Measurements from ENCODE around the gene KRTAP23-1.

KRTAP23-1 gene

DNA sequence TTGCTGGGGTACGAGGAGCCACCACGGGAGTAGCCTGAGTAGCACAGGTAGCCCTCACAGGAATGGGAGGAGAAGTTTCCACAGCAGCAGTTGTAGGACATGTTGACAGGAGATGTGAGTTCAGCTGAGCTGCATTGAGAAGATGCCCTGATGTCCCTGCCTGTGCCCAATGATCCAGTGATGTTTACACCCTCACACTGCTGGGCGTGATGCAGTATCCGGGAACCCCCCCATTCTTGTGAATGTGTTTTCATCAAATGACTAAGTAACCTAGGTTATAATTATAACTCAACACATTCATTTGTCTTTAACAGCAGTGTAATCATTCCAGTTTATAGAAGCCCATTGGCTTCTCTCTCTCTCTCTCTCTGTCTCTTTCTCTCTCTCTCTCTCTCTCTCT lies at the start of gene KRTAP23-1:
KRTAP23-1 (minus strand) TSS at position 101 of the 400 bp plus-strand sequence; CDS start at position 101, 0 bp downstream.
- no peak for DNase-seq (ENCODE audit: low read depth in 2 of 3, low spot score in 2 of 3)

- no peak for DNase-seq (ENCODE audit: low read depth in 2 of 3, low spot score in 2 of 3)
Observed at GRCh38 chr21:30395731-30396130, 47.3 kb upstream of the KRTAP23-1 start, which contains the start of gene KRTAP13-1. Gene KRTAP13-1 (plus strand): TSS chr21:30396031. CDS start chr21:30396087, 56 bp downstream.

GRCh38 chr21:30391492-30392025 lies 43.2 kb upstream of the KRTAP23-1 start:
- DNase-seq (ENCODE audit: low read depth in 2 of 3, low spot score in 2 of 3) = no peak

DNA sequence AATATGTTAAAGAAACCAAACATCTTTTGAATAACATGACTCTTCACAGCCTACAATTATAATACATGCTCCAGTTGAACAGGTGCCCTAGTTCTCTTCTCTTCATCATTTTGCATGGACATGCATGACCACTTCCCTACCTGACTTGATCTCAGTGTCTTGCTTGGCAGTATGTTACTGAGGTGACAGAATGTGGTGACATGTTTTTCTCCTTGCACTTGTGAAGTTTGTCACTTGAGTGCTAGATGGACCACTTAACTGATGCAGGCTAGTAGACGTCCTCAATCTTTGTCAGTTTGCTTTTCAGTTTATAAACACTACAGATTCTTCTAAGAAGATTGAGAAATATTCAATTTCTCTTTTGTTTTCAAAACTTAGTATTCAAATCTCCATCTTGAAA lies 33.8 kb upstream of the KRTAP23-1 start:
- no peak for DNase-seq (ENCODE audit: low read depth in 2 of 3, low spot score in 2 of 3)

- DNase-seq (ENCODE audit: low read depth in 2 of 3, low spot score in 2 of 3) = no peak
Observed at GRCh38 chr21:30372139-30372770, 23.8 kb upstream of the KRTAP23-1 start, which contains the start of gene KRTAP13-2. Gene KRTAP13-2 (minus strand): TSS chr21:30372271. CDS start chr21:30372213, 58 bp downstream.

DNA sequence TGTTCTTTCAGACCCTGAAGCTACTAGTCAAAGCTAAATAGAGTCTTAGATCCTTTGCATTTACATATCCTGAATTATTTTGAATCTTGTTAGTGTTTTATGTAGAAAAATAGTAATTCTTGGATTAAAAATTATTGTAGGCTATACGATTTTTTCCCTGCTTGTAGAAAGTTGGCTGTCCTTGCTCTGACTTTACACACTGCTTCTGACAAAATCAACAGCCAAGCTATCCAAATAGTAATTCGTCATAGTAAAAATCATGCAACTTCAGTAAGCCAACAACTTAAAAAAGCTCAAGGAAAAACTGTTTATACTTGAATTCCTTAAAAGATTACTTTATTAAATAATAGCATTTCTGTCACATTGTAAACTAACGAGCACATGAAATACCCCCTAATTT lies 7.5 kb upstream of the KRTAP23-1 start:
- no peak for DNase-seq (ENCODE audit: low read depth in 2 of 3, low spot score in 2 of 3)

GRCh38 chr21:30354308-30355005 lies 6.1 kb upstream of the KRTAP23-1 start:
- no peak for DNase-seq (ENCODE audit: low read depth in 2 of 3, low spot score in 2 of 3)

GRCh38 chr21:30351534-30351933 lies 3.1 kb upstream of the KRTAP23-1 start:
- DNase-seq (ENCODE audit: low read depth in 2 of 3, low spot score in 2 of 3) = no peak

- no peak for DNase-seq (ENCODE audit: low read depth in 2 of 3, low spot score in 2 of 3)
Observed at GRCh38 chr21:30349572-30349971, 1.2 kb upstream of the KRTAP23-1 start.

DNA sequence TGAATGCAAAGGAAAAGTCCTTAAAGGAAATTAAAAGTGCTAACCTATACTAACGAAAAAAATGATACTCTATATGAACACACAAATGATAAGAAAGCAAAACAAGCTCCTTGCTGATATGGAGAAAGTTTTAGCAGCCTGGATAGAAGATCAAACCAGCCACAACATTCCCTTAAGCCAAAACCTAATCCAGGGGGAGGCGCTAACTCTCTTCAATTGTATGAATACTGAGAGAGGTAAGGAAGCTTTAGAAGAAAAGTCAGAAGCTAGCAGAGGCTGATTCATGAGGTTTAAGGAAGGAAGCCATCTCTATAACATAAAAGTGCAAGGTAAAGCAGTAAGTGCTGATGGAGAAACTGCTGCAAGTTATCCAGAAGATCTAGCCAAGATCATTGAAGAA lies 3.4 kb downstream of the KRTAP23-1 start:
- no peak for DNase-seq (ENCODE audit: low read depth in 2 of 3, low spot score in 2 of 3)

DNA sequence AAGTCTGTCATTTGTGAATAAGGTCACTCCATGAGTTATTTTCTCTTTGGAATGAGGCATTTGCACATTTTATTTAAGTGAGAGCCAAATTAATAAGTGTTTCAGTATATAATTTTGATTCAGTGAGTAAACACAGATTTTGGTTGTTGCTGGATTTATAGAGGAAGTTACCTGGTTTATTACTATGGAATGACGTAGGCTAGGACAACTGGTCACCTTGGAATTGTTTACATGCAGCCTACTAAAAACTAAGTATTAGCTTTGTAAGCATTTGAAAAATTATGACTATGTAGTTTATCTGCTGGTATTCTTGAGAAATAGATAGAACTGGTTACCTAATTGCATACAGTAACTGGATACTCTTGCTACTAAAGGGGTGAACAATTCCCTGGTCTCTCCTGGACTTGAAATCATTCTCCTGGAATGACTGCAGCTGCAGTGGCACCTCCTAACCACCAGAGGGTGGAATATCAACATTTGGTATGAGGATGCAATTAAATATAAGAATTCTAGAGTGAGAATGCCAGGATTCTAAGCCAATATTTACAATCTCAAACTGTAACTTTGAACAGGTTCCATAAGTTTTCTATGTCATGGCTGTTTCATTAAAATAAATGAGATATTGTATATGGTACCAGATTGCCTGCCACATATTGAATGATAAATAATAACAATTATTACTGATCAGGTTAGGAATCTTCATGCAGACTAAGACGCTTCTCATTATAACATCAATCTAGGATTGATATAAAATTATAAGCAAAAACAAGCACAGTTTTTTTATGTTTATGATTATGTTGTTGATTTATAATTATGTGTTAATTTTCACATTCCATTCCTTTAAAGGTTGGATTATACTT lies 7.5 kb downstream of the KRTAP23-1 start:
- DNase-seq (ENCODE audit: low read depth in 2 of 3, low spot score in 2 of 3) = no peak

- DNase-seq (ENCODE audit: low read depth in 2 of 3, low spot score in 2 of 3) = no peak
Observed at GRCh38 chr21:30338717-30339116, 9.7 kb downstream of the KRTAP23-1 start.

DNA sequence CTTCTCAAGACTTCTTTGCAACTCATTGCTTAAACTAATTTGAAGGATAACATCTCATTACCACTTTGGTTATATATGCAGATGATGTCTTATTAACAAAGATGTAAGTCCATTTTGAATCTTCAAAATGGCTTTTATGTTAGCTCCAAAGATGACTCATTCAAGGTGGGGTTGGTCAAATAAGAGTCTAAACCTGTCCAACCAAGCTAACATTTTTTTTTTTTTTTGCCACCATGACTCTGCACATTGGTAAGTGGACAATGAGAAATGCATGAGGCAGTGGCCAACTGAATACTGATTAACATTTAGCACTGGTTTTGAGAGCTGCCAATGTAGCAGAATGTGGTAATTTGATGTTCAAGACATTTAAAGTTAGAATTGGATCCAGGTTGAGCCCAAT lies 10.6 kb downstream of the KRTAP23-1 start:
- DNase-seq (ENCODE audit: low read depth in 2 of 3, low spot score in 2 of 3) = no peak

- no peak for DNase-seq (ENCODE audit: low read depth in 2 of 3, low spot score in 2 of 3)
Observed at GRCh38 chr21:30337276-30337744, 11.1 kb downstream of the KRTAP23-1 start, which contains the start of gene KRTAP27-1. Gene KRTAP27-1 (minus strand): TSS chr21:30337694. CDS start chr21:30337668, 26 bp downstream.

DNA sequence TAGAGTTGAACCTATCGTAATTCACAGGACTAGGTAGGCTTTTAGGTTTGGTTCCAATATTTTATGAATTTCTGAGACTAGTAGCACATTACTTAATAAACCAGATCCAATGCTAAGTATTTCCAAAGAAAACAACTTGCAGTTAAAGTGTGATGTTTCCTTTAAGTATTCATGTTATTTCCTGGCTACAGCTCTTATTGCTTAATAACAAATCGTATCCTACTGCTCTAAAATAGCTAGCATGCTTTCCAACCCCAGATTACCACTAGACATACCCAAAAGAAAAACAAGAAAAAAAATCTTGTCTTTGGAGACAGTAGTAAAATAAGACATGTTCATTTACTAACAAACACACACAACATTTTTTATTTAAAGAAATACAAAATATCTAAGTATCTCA lies 11.8 kb downstream of the KRTAP23-1 start:
- no peak for DNase-seq (ENCODE audit: low read depth in 2 of 3, low spot score in 2 of 3)

DNA sequence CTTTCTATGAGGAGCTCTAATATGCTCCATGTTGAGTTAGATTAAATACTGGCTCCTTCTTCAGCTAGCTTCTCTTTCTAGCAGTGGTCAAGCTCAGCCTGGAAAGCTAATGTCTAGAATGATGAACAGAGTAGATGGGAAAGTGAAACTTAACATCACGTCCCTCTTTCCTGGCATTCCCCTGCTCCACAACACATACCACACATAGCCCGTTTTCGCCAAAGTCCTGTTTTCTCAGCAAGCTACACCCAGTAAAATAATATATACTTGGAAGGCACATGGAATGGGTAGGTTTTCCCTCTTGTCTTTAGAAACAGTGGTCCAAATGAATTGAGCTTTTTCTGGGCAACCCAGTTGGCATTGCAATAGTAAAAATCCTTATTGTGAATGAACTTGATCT lies 14.7 kb downstream of the KRTAP23-1 start:
- no peak for DNase-seq (ENCODE audit: low read depth in 2 of 3, low spot score in 2 of 3)

DNA sequence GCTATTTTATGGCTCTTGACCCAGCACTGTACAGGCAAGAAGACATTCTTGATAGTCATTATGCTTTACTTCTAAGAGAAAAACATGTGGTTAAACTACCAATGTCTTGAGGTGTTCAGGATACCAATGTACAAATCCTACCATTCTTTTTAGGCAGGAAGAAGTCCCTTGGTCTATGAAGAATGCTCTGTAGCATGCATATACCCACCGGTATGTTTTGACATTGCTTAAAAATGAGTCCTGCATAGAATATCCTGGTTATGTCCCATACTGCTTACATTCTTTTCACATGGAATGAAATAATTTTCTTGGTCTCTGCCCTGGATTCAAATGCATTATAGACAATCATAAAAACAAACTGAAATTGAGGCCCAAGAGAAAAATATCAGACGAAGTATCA lies 15.7 kb downstream of the KRTAP23-1 start:
- DNase-seq (ENCODE audit: low read depth in 2 of 3, low spot score in 2 of 3) = no peak

DNA sequence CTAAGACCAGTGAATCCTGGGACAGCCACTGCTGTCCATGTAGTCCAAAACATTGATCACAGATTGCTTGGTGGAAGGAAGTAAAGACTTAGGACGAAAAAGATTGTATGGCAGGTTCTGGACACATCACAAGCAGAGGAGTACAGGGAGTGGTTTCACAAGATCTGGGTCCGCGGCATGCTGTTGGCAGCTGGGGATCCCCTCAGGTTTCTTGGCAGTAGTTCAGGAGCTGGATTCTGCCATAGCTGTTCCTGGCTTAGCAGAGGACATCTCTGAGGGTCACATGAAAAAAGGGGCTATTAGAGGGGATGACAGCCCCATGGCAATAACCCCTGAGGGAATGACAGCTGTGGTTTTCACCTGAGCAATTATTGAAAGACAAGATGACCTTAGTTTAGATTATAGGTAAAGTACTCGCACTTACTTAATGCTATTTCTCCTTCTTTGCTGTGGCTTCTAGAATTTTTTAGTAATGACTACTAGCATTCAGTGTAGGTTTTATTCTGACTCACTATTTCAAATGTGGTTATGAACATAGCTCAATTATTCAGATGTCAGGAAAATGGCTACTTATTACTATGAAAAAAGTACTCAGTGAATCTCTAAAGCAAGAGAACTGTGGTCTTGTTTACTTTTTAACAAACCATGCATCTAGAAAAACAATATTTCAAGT lies 19.1 kb downstream of the KRTAP23-1 start:
- no peak for DNase-seq (ENCODE audit: low read depth in 2 of 3, low spot score in 2 of 3)

GRCh38 chr21:30326390-30326789 lies 22.0 kb downstream of the KRTAP23-1 start:
- no peak for DNase-seq (ENCODE audit: low read depth in 2 of 3, low spot score in 2 of 3)

- DNase-seq (ENCODE audit: low read depth in 2 of 3, low spot score in 2 of 3) = no peak
Observed at GRCh38 chr21:30320215-30320614, 28.2 kb downstream of the KRTAP23-1 start, which contains the start of gene KRTAP26-1. Gene KRTAP26-1 (minus strand): TSS chr21:30320315. CDS start chr21:30320035, 280 bp downstream.
